Keratinocyte (primary cell): Measurements from ENCODE around the gene APCDD1L. TPM values are rescaled to one million over a fixed set of nuclear protein-coding genes. Genes with fewer than 3 reads are reported as not detected.

Source experiments
- DNase-seq: peaks from one replicate; pipeline ENCODE4 v3.0.0-alpha.2; 2011; ENCODE audit warnings: low read depth, missing footprints, low spot score
- FAIRE-seq: peaks from 2 replicates; lab custom pipeline; 2011; peaks lifted over from hg19 to GRCh38; lab: Jason Lieb, UNC
- H2AFZ ChIP-seq: 2 replicates; pipeline ENCODE4 v1.6.0; 2012; ENCODE audit warnings: low read length, control low read depth, inconsistent platforms; ENCODE audit not compliant: control insufficient read depth
- H3K27ac ChIP-seq: 2 replicates; pipeline ENCODE4 v1.5.1; 2011; ENCODE audit warnings: low read length; ENCODE audit not compliant: control insufficient read depth, insufficient read depth
- H3K27me3 ChIP-seq: 3 replicates; pipeline ENCODE4 v1.6.0; 2011; ENCODE audit warnings: low read length; ENCODE audit not compliant: control insufficient read depth, insufficient read depth; ENCODE audit errors: extremely low read depth
- H3K36me3 ChIP-seq, 2 experiments: 2 replicates in 1 of 2; 3 replicates in 1 of 2; pipeline ENCODE4 v1.5.1; 2011; ENCODE audit warnings: low read length in 2 of 2, mild to moderate bottlenecking in 1 of 2; ENCODE audit not compliant: control insufficient read depth in 2 of 2, insufficient read depth in 2 of 2; ENCODE audit errors: extremely low read depth in 1 of 2
- H3K4me1 ChIP-seq: 3 replicates; pipeline ENCODE4 v1.5.1; 2011; ENCODE audit warnings: low read length; ENCODE audit not compliant: control insufficient read depth, insufficient read depth; ENCODE audit errors: extremely low read depth
- H3K4me2 ChIP-seq: 3 replicates; pipeline ENCODE4 v1.6.0; 2011; ENCODE audit warnings: low read depth, low read length; ENCODE audit not compliant: control insufficient read depth, insufficient read depth; ENCODE audit errors: extremely low read depth
- H3K4me3 ChIP-seq, 3 experiments: fragments of 200-600 bp in 1 of 3; sonication (generic) in 1 of 3; 2 replicates in 2 of 3; 3 replicates in 1 of 3; pipeline ENCODE4 v1.5.1; 2011 to 2016; ENCODE audit warnings: low read length in 3 of 3, mild to moderate bottlenecking in 3 of 3, control low read depth in 2 of 3, inconsistent platforms in 1 of 3, low read depth in 1 of 3, mixed read lengths in 1 of 3, mixed run types in 1 of 3, moderate library complexity in 1 of 3; ENCODE audit not compliant: control insufficient read depth in 2 of 3, insufficient read depth in 2 of 3; ENCODE audit errors: extremely low read depth in 1 of 3
- H3K79me2 ChIP-seq: 2 replicates; pipeline ENCODE4 v1.6.0; 2012; ENCODE audit warnings: low read length; ENCODE audit not compliant: control insufficient read depth, insufficient read depth
- H3K9ac ChIP-seq: 3 replicates; pipeline ENCODE4 v1.6.0; 2011; ENCODE audit warnings: low read length; ENCODE audit not compliant: control insufficient read depth, insufficient read depth; ENCODE audit errors: extremely low read depth
- H3K9me1 ChIP-seq: 3 replicates; pipeline ENCODE4 v1.6.0; 2011; ENCODE audit warnings: low read length; ENCODE audit not compliant: control insufficient read depth, insufficient read depth; ENCODE audit errors: extremely low read depth
- H3K9me3 ChIP-seq: 2 replicates; pipeline ENCODE4 v1.5.1; 2012; ENCODE audit warnings: low read depth, low read length; ENCODE audit not compliant: control insufficient read depth
- H4K20me1 ChIP-seq: 3 replicates; pipeline ENCODE4 v1.6.0; 2011; ENCODE audit warnings: low read length; ENCODE audit not compliant: control insufficient read depth, insufficient read depth; ENCODE audit errors: extremely low read depth
- CTCF ChIP-seq, 3 experiments: IDR thresholded peaks in 1 of 3; conservative IDR thresholded peaks in 1 of 3; optimal IDR thresholded peaks in 1 of 3; 2 replicates in 2 of 3; 3 replicates in 1 of 3; pipeline versions ENCODE3 to v1.5.1; 2011; ENCODE audit warnings: low read length in 3 of 3, mild to moderate bottlenecking in 3 of 3, moderate library complexity in 2 of 3, control low read depth in 1 of 3, inconsistent platforms in 1 of 3; ENCODE audit not compliant: insufficient read depth in 2 of 3; ENCODE audit errors: extremely low read depth in 1 of 3
- EZH2 ChIP-seq: IDR thresholded peaks from one replicate; pipeline ENCODE4 v1.6.1; 2012; ENCODE audit warnings: inconsistent platforms, mild to moderate bottlenecking, low read length, moderate library complexity
- dilution Hi-C: fragments of 300-500 bp; cut with MboI; formaldehyde crosslinking; loops from one replicate; pipeline ENCODE4 v1.7.0; 2020; ENCODE audit warnings: low sequenced_read_pairs; ENCODE audit not compliant: extremely low pct_ligation_motif_present
- polyA plus RNA-seq, 5 experiments: library from polyadenylated mRNA; depleted of rRNA in 3 of 5; stranded (reverse) in 3 of 5; stranded (forward) in 1 of 5; unstranded in 1 of 5; fragments of >200 nt; gene quantifications; 1 replicate in 1 of 5; 2 replicates in 3 of 5; 3 replicates in 1 of 5; pipeline versions ENCODE4 v1.2.1 to v1.2.3, GENCODE V29; 2011 to 2012; ENCODE audit warnings: missing spikeins in 2 of 5, low read depth in 1 of 5, low replicate concordance in 1 of 5

The APCDD1L gene
- polyA plus RNA-seq, 1 donor (not counting 4 experiments of a cell fraction or from before 2014, with no cell fraction given): 0.67 TPM

- dilution Hi-C loops: no loop called here
- TF ChIP-seq EZH2 (no peak), CTCF (optimal IDR thresholded peaks at IDR 0.05 in 1 of 3, IDR thresholded peaks at IDR 0.05 in 1 of 3, conservative IDR thresholded peaks at IDR 0.05 in 1 of 3; ENCODE audit: extremely low read depth in 1 of 3, insufficient read depth in 2 of 3, low read length in 3 of 3) (no peak)
- FAIRE-seq (no peak), DNase-seq (no peak)
- H3K36me3 ChIP-seq: no peaks in the 10 kb centered on the region
- no peak overlapping the region for H2AFZ ChIP-seq
- H3K27ac ChIP-seq: no peak overlapping the region
- no peak overlapping the region for H3K4me3 ChIP-seq
- H3K27me3 ChIP-seq: no peaks in the 10 kb centered on the region
- H3K4me2 ChIP-seq: no peak overlapping the region
- no peaks in the 10 kb centered on the region for H3K79me2 ChIP-seq
- no peak overlapping the region for H3K9ac ChIP-seq
- H4K20me1 ChIP-seq: no peaks in the 10 kb centered on the region
- H3K9me3 ChIP-seq: no peaks in the 10 kb centered on the region
- no peaks in the 10 kb centered on the region for H3K9me1 ChIP-seq
- H3K4me1 ChIP-seq: peaks cover 19% of the 10 kb centered on the region
These were observed 50.4 kb downstream of the APCDD1L start for GRCh38 chr20:58464838-58465237.

GRCh38 chr20:58463256-58463655 lies 51.9 kb downstream of the APCDD1L start:
- no peak for DNase-seq
- Histone ChIP-seq H3K4me1 (peaks cover 35% of the 10 kb centered on the region), H3K9me3 (no peaks in the 10 kb centered on the region), H3K27ac (no peak overlapping the region), H4K20me1 (no peaks in the 10 kb centered on the region), H3K9ac (no peak overlapping the region), H3K9me1 (no peaks in the 10 kb centered on the region), H3K36me3 (no peaks in the 10 kb centered on the region), H3K4me3 (no peak overlapping the region), H3K27me3 (no peaks in the 10 kb centered on the region), H2AFZ (no peak overlapping the region), H3K4me2 (no peak overlapping the region), H3K79me2 (no peaks in the 10 kb centered on the region)
- no peak for TF ChIP-seq EZH2
- TF ChIP-seq CTCF (optimal IDR thresholded peaks at IDR 0.05 in 1 of 3, IDR thresholded peaks at IDR 0.05 in 1 of 3, conservative IDR thresholded peaks at IDR 0.05 in 1 of 3; ENCODE audit: extremely low read depth in 1 of 3, insufficient read depth in 2 of 3, low read length in 3 of 3): no peak
- no peak for FAIRE-seq
- dilution Hi-C loops: no loop called here
